DOHH2 (cell line): ENCODE measurements around the gene DAAM2.

ENCODE experiments used
- H3F3A ChIP-seq: fragments of 200-600 bp; sonication (generic), shearing (Covaris generic); 2 replicates; pipeline ENCODE4 v1.6.0; 2016; ENCODE audit warnings: antibody characterized with exemption, mild to moderate bottlenecking; ENCODE audit not compliant: control insufficient read depth, insufficient read depth
- H3K27ac ChIP-seq: fragments of 200-600 bp; sonication (generic); 2 replicates; pipeline ENCODE4 v1.5.1; 2014; ENCODE audit warnings: low read depth, mild to moderate bottlenecking, low read length, moderate library complexity
- H3K27me3 ChIP-seq: fragments of 200-600 bp; sonication (generic); 2 replicates; pipeline ENCODE4 v1.6.1; 2014; ENCODE audit warnings: mild to moderate bottlenecking, low read length, mixed read lengths; ENCODE audit not compliant: control insufficient read depth
- H3K36me3 ChIP-seq: fragments of 200-600 bp; sonication (generic); 2 replicates; pipeline ENCODE4 v1.6.1; 2014; ENCODE audit warnings: mild to moderate bottlenecking, low read length, moderate library complexity, mixed read lengths; ENCODE audit not compliant: control insufficient read depth
- H3K4me1 ChIP-seq: fragments of 200-600 bp; sonication (generic); 2 replicates; pipeline ENCODE4 v1.6.1; 2014; ENCODE audit warnings: mild to moderate bottlenecking, low read length, mixed read lengths; ENCODE audit not compliant: control insufficient read depth
- H3K4me2 ChIP-seq: fragments of 200-600 bp; sonication (generic); 2 replicates; pipeline ENCODE4 v1.6.0; 2014; ENCODE audit warnings: mild to moderate bottlenecking, low read length, moderate library complexity
- H3K4me3 ChIP-seq: fragments of 200-600 bp; sonication (generic); 2 replicates; pipeline ENCODE4 v1.5.1; 2014; ENCODE audit warnings: mild to moderate bottlenecking, low read length, mixed read lengths
- H3K79me2 ChIP-seq: fragments of 200-600 bp; sonication (generic); 2 replicates; pipeline ENCODE4 v1.6.1; 2014; ENCODE audit warnings: mild to moderate bottlenecking, low read length, mixed read lengths; ENCODE audit not compliant: control insufficient read depth
- H3K9me2 ChIP-seq: fragments of 200-600 bp; sonication (generic); replicated peaks from 2 replicates; pipeline ENCODE4 v1.6.1; 2014; ENCODE audit warnings: mild to moderate bottlenecking, low read length, mixed read lengths; ENCODE audit not compliant: control insufficient read depth
- H3K9me3 ChIP-seq: fragments of 200-600 bp; sonication (generic); 2 replicates; pipeline ENCODE4 v1.6.1; 2014; ENCODE audit warnings: antibody characterized with exemption, low read length, mixed read lengths; ENCODE audit not compliant: control insufficient read depth, insufficient read depth
- H4K20me1 ChIP-seq: fragments of 200-600 bp; sonication (generic); 2 replicates; pipeline ENCODE4 v1.6.0; 2014; ENCODE audit warnings: low read depth, mild to moderate bottlenecking, antibody characterized with exemption, low read length, moderate library complexity; ENCODE audit not compliant: control insufficient read depth, insufficient read depth
- CTCF ChIP-seq: fragments of 200-600 bp; sonication (generic); IDR thresholded peaks from one replicate; pipeline ENCODE4 v1.5.1; 2014; ENCODE audit warnings: antibody characterized with exemption, mild to moderate bottlenecking, low read depth, low read length; ENCODE audit not compliant: poor library complexity, severe bottlenecking
- EZH2phosphoT487 ChIP-seq: fragments of 200-600 bp; sonication (generic); IDR thresholded peaks from 2 replicates; pipeline ENCODE4 v1.6.1; 2017; ENCODE audit warnings: borderline replicate concordance, mild to moderate bottlenecking, antibody characterized with exemption, low read length, moderate library complexity, mixed read lengths

The DAAM2 gene

GRCh38 chr6:39804466-39805065 lies 12.4 kb downstream of the DAAM2 start:
- Histone ChIP-seq H3K27ac (no peak overlapping the region), H4K20me1 (no peaks in the 10 kb centered on the region), H3K4me3 (no peak overlapping the region), H3K4me2 (no peak overlapping the region), H3K4me1 (no peaks in the 10 kb centered on the region), H3K9me2 (no peaks in the 10 kb centered on the region), H3K27me3 (peaks cover 6% of the 10 kb centered on the region; the same call in 1 of the 2 replicates), H3F3A (no peaks in the 10 kb centered on the region), H3K79me2 (no peaks in the 10 kb centered on the region), H3K9me3 (no peaks in the 10 kb centered on the region), H3K36me3 (no peaks in the 10 kb centered on the region)
- TF ChIP-seq CTCF (no peak), EZH2phosphoT487 (no peak)

GRCh38 chr6:39806278-39806677 lies 14.1 kb downstream of the DAAM2 start:
- Histone ChIP-seq H3K4me3 (no peak overlapping the region), H3K9me2 (no peaks in the 10 kb centered on the region), H4K20me1 (no peaks in the 10 kb centered on the region), H3K4me1 (peaks cover 6% of the 10 kb centered on the region), H3K27ac (no peak overlapping the region), H3K79me2 (no peaks in the 10 kb centered on the region), H3K36me3 (no peaks in the 10 kb centered on the region), H3F3A (no peaks in the 10 kb centered on the region), H3K27me3 (peaks cover 6% of the 10 kb centered on the region; the same call in 1 of the 2 replicates), H3K4me2 (no peak overlapping the region), H3K9me3 (no peaks in the 10 kb centered on the region)
- no peak for TF ChIP-seq CTCF
- no peak for TF ChIP-seq EZH2phosphoT487

GRCh38 chr6:39808346-39808745 lies 16.2 kb downstream of the DAAM2 start:
- Histone ChIP-seq H3K27me3 (peaks cover 6% of the 10 kb centered on the region; the same call in 1 of the 2 replicates), H4K20me1 (no peaks in the 10 kb centered on the region), H3F3A (no peaks in the 10 kb centered on the region), H3K36me3 (no peaks in the 10 kb centered on the region), H3K4me3 (no peak overlapping the region), H3K4me2 (no peak overlapping the region), H3K9me3 (no peaks in the 10 kb centered on the region), H3K27ac (no peak overlapping the region), H3K79me2 (no peaks in the 10 kb centered on the region), H3K4me1 (peaks cover 13% of the 10 kb centered on the region), H3K9me2 (no peaks in the 10 kb centered on the region)
- TF ChIP-seq CTCF (no peak), EZH2phosphoT487 (no peak)
